ENCODE data around the gene NCKAP5L. TPM values are rescaled to one million over a fixed set of nuclear protein-coding genes. Genes with fewer than 3 reads are reported as not detected.

Gene NCKAP5L
- total and polyA plus RNA-seq, 10 donors = 3.6 to 29.4 (median 21.1) TPM

GRCh38 chr12:49761677-49762467, 66.3 kb downstream of the NCKAP5L start:
- intact Hi-C loops (cut with DNase I; ENCODE audit: low total_unique reads) = no loop called here
- no peak for TF ChIP-seq CTCF (IDR thresholded peaks at IDR 0.05 in 8 of 11, conservative IDR thresholded peaks at IDR 0.05 in 3 of 11)
- no peak for TF ChIP-seq POLR2AphosphoS5 (IDR thresholded peaks at IDR 0.05)
- no peak for TF ChIP-seq POLR2A (IDR thresholded peaks at IDR 0.05)
- peaks cover 12 to 47% (median 29%) of the 10 kb centered on the region in 6 donors for H3K4me1 ChIP-seq
- no peaks in the 10 kb centered on the region for H3K9me3 ChIP-seq
- H3K36me3 ChIP-seq = peaks cover 7 to 92% (median 84%) of the 10 kb centered on the region in 6 donors
- WGBS, 5 donors = 82 to 87% (median 83%) methylated on average over 4 of the region's 4 CpGs
- peak overlapping the region in 4 of 8 donors; percentile 40 to 65 (median 56) for H3K27ac ChIP-seq
- H3K27me3 ChIP-seq (replicated peaks in 1 of 7) = no peaks in the 10 kb centered on the region
- DNase-seq = no peak
- no peak overlapping the region for H3K4me3 ChIP-seq

DNA sequence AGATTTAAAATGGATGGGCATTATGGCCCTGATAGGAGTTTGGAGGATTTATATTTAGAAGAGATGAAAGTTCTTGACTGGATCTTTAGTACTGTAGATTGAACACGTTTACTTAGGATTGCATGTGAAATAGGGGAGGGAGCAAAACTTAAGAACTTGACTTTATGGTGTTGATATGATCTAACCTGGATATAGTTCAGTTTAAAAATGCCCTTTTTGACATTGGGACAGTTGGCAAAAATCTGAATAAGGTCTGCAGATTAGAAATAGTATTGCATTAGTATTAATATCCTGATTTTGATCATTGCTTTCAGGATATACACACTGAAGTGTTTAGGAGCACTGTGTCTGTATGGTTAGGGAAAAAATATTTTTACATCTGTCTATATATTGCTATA, 77.2 kb downstream of the NCKAP5L start:
- Histone ChIP-seq H3K27ac (peak overlapping the region in 2 of 8 donors; percentile 33 to 39), H3K27me3 (replicated peaks in 1 of 7) (no peaks in the 10 kb centered on the region), H3K36me3 (peaks cover 0 to 78% (median 37%) of the 10 kb centered on the region in 6 donors), H3K4me1 (peaks cover 54 to 100% (median 91%) of the 10 kb centered on the region in 6 donors), H3K9me3 (no peaks in the 10 kb centered on the region), H3K4me3 (no peak overlapping the region)
- intact Hi-C loops (cut with DNase I; ENCODE audit: low total_unique reads) = no loop called here
- no peak for TF ChIP-seq CTCF (IDR thresholded peaks at IDR 0.05 in 8 of 11, conservative IDR thresholded peaks at IDR 0.05 in 3 of 11)
- no peak for TF ChIP-seq POLR2AphosphoS5 (IDR thresholded peaks at IDR 0.05)
- TF ChIP-seq POLR2A (IDR thresholded peaks at IDR 0.05) = no peak
- no peak for DNase-seq
- WGBS, 5 donors = 29 to 61% (median 51%) methylated on average over 1 of the region's 1 CpG

- H3K9me3 ChIP-seq = no peaks in the 10 kb centered on the region
- peak overlapping the region in 2 of 8 donors; percentile 33 to 39 for H3K27ac ChIP-seq
- TF ChIP-seq POLR2AphosphoS5 (IDR thresholded peaks at IDR 0.05) = no peak
- TF ChIP-seq POLR2A (IDR thresholded peaks at IDR 0.05) = no peak
- H3K4me1 ChIP-seq = peaks cover 54 to 100% (median 98%) of the 10 kb centered on the region in 6 donors
- H3K36me3 ChIP-seq = peaks cover 0 to 71% (median 30%) of the 10 kb centered on the region in 6 donors
- no peak overlapping the region for H3K4me3 ChIP-seq
- DNase-seq = no peak
- 43 to 57% (median 46%) methylated on average over 8 of the region's 8 CpGs for WGBS, 5 donors
- H3K27me3 ChIP-seq (replicated peaks in 1 of 7) = no peaks in the 10 kb centered on the region
- intact Hi-C loops (cut with DNase I; ENCODE audit: low total_unique reads) = no loop called here
These were observed 77.9 kb downstream of the NCKAP5L start for GRCh38 chr12:49750027-49750995.

- H3K9me3 ChIP-seq = no peaks in the 10 kb centered on the region
- peaks cover 60 to 100% (median 99%) of the 10 kb centered on the region in 6 donors for H3K4me1 ChIP-seq
- intact Hi-C loops (cut with DNase I; ENCODE audit: low total_unique reads) = no loop called here
- no peak overlapping the region for H3K27ac ChIP-seq
- peaks cover 0 to 67% (median 15%) of the 10 kb centered on the region in 6 donors for H3K36me3 ChIP-seq
- no peak for DNase-seq
- H3K27me3 ChIP-seq (replicated peaks in 1 of 7) = no peaks in the 10 kb centered on the region
- H3K4me3 ChIP-seq = no peak overlapping the region
- WGBS, 5 donors = 64 to 81% (median 68%) methylated on average over 3 of the region's 3 CpGs
- TF ChIP-seq POLR2AphosphoS5 (IDR thresholded peaks at IDR 0.05) = no peak
- TF ChIP-seq CTCF (IDR thresholded peaks at IDR 0.05 in 8 of 11, conservative IDR thresholded peaks at IDR 0.05 in 3 of 11) = no peak
- TF ChIP-seq POLR2A (IDR thresholded peaks at IDR 0.05) = no peak
These were observed 79.4 kb downstream of the NCKAP5L start for GRCh38 chr12:49748800-49749199.
